K562 (cell line): ENCODE results near the gene FASTK. TPM values are rescaled to one million over a fixed set of nuclear protein-coding genes. Genes with fewer than 3 reads are reported as not detected.

Source experiments
- ATF4 ChIP-seq: fragments of 450-650 bp; formaldehyde crosslinking; IDR thresholded peaks from 2 replicates; pipeline ENCODE4 v1.4.0; 2022; ENCODE audit warnings: mild to moderate bottlenecking, moderate library complexity
- CCNT2 ChIP-seq: IDR thresholded peaks from 2 replicates; pipeline ENCODE4 v1.6.1; 2011; ENCODE audit warnings: borderline replicate concordance, low read depth, mild to moderate bottlenecking, moderate library complexity, mixed read lengths, low read length; ENCODE audit not compliant: insufficient read length; ENCODE audit errors: extremely low read depth
- KDM2B ChIP-seq: fragments of 250-450 bp; sonication (Bioruptor Pico); IDR thresholded peaks from 2 replicates; pipeline ENCODE4 v1.8.0; 2021; ENCODE audit warnings: mild to moderate bottlenecking, moderate library complexity
- NRF1 ChIP-seq, 2 experiments: fragments of 450-650 bp; IDR thresholded peaks in 1 of 2; conservative IDR thresholded peaks in 1 of 2; 2 replicates each; pipeline ENCODE4 v1.6.1; 2014; ENCODE audit warnings: mild to moderate bottlenecking in 2 of 2
- POLR2G ChIP-seq: fragments of 200-400 bp; formaldehyde crosslinking; IDR thresholded peaks from 2 replicates; pipeline ENCODE4 v1.6.1; 2017; ENCODE audit warnings: low read depth, mild to moderate bottlenecking, antibody characterized with exemption, low read length, moderate library complexity
- TCF7 ChIP-seq: sonication (generic); IDR thresholded peaks from 2 replicates; pipeline ENCODE4 v1.6.1; 2016; ENCODE audit warnings: antibody characterized with exemption, borderline replicate concordance
- THAP12 ChIP-seq: fragments of 250-450 bp; sonication (Bioruptor Pico); IDR thresholded peaks from 2 replicates; pipeline ENCODE4 v1.9.0; 2021; ENCODE audit warnings: mild to moderate bottlenecking, inconsistent platforms
- ZBTB49 ChIP-seq: sonication (generic); formaldehyde crosslinking; IDR thresholded peaks from 2 replicates; pipeline ENCODE4 v1.8.0; 2022; ENCODE audit warnings: missing genetic modification reagents, mild to moderate bottlenecking, borderline replicate concordance
- ZNF561 ChIP-seq: fragments of 450-650 bp; formaldehyde crosslinking; conservative IDR thresholded peaks from 2 replicates; pipeline ENCODE4 v1.4.0; 2020; ENCODE audit warnings: mild to moderate bottlenecking, moderate library complexity
- polyA plus RNA-seq, 8 experiments: library from polyadenylated mRNA; depleted of rRNA in 4 of 8; stranded (reverse) in 5 of 8; unstranded in 3 of 8; fragments of >200 nt; fragmentation: Nextera tagmentation in 2 of 8; fragmentation: Illumina TruSeq in 1 of 8; extraction: Ambion mirVana in 2 of 8; extraction: Trizol in 1 of 8; gene quantifications; 2 replicates each; pipeline versions ENCODE4 v1.2.1 to v1.2.3, GENCODE V29; 2011 to 2014; ENCODE audit warnings: inconsistent platforms in 1 of 8, missing spikeins in 1 of 8
- total RNA-seq, 7 experiments: library from RNA; depleted of rRNA in 6 of 7; stranded (reverse); fragments of >200 nt in 6 of 7; fragmentation: Illumina TruSeq in 2 of 7; extraction: Trizol in 2 of 7; gene quantifications; 2 replicates each; pipeline versions ENCODE4 v1.2.1 to v1.2.3, GENCODE V29; 2011 to 2021; ENCODE audit warnings: low replicate concordance in 1 of 7
- TF ChIP-seq, protein P1 (sequence below): fragments of 200-800 bp; sonication (Bioruptor generic); IDR thresholded peaks from 2 replicates; pipeline ENCODE4 v1.6.1; 2017; ENCODE audit warnings: missing genetic modification characterization, missing compliant biosample characterization
- TF ChIP-seq, protein P2 (sequence below): fragments of 450-650 bp; formaldehyde crosslinking; IDR thresholded peaks from 2 replicates; pipeline ENCODE4 v1.4.0; 2020; ENCODE audit warnings: mild to moderate bottlenecking, moderate library complexity

Gene FASTK
- total and polyA plus RNA-seq, 9 of the 15 experiments (the other 6 are each of a cell fraction or from before 2014, with no cell fraction given), result 0.51 to 150 (median 48.2) TPM

DNA sequence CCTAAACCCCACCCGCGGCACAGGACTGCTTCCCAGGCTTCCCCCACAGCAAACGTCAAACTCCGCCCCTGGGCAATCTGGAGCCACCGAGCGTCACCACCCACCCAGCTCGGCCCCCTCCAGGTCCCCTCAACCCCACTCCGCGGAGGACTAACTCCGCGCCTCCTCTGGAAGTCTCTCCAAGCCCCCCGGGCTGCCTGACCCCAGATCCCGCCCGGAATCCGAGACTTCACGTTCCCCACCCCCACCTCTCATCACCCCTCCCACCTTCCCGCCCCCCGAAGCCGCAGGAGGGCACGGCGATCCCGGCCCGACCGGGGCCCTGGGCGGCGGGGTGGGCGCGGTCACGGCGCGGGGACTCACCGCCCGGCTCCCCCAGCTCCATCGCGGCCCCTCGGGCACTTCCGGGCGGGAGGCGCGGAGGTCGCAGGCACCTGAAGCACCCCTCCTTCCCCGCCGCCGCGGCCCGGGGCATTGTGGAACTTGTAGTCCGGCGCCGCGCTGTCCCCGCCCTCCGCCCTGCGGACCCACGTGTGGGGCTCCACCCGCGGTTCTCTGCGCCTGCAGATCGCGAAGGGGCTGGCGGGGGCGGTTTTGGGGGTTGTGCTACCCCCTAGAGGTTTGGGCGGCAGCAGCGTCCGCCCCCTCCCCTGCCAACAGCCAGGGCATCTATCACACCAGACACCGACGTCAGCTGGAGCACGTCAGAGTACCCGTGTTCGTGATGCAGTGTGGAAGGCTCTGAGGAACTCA, 2.6 kb upstream of the FASTK start, which contains the start of gene TMUB1 (continued):
- TF ChIP-seq ZBTB49 (no peak), KDM2B (CRISPR knock-in tag) (peak; percentile 90; the same call in 1 of the 2 replicates), ZNF561 (CRISPR knock-in tag) (no peak), NRF1 (conservative IDR thresholded peaks at IDR 0.05 in 1 of 2, IDR thresholded peaks at IDR 0.05 in 1 of 2) (peak; percentile 50 to 58; a peak in 2 of 4 replicates), THAP12 (CRISPR knock-in tag) (peak; percentile 79; the same call in 1 of the 2 replicates), POLR2G (peak; percentile 80), TCF7 (no peak), ATF4 (CRISPR knock-in tag) (no peak), CCNT2 (peak; percentile 76)
- TF ChIP-seq, protein P1, sequence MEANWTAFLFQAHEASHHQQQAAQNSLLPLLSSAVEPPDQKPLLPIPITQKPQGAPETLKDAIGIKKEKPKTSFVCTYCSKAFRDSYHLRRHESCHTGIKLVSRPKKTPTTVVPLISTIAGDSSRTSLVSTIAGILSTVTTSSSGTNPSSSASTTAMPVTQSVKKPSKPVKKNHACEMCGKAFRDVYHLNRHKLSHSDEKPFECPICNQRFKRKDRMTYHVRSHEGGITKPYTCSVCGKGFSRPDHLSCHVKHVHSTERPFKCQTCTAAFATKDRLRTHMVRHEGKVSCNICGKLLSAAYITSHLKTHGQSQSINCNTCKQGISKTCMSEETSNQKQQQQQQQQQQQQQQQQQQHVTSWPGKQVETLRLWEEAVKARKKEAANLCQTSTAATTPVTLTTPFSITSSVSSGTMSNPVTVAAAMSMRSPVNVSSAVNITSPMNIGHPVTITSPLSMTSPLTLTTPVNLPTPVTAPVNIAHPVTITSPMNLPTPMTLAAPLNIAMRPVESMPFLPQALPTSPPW (CRISPR knock-in tag), result peak; percentile 95
- TF ChIP-seq, protein P2, sequence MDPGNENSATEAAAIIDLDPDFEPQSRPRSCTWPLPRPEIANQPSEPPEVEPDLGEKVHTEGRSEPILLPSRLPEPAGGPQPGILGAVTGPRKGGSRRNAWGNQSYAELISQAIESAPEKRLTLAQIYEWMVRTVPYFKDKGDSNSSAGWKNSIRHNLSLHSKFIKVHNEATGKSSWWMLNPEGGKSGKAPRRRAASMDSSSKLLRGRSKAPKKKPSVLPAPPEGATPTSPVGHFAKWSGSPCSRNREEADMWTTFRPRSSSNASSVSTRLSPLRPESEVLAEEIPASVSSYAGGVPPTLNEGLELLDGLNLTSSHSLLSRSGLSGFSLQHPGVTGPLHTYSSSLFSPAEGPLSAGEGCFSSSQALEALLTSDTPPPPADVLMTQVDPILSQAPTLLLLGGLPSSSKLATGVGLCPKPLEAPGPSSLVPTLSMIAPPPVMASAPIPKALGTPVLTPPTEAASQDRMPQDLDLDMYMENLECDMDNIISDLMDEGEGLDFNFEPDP (CRISPR knock-in tag), result no peak
- TF ChIP-seq, all 486 proteins: peak for 98
